ENCODE measurements around the gene C16orf54.

The C16orf54 gene

GRCh38 chr16:29747947-29748759, 2.4 kb upstream of the C16orf54 start:
- TF ChIP-seq GATA2 (IDR thresholded peaks at IDR 0.05; ENCODE audit: low read depth, low read length) (no peak), GATA3 (IDR thresholded peaks at IDR 0.05; ENCODE audit: low read depth, low read length) (no peak)

GRCh38 chr16:29745121-29745852, 503 bp downstream of the C16orf54 start:
- TF ChIP-seq GATA2 (IDR thresholded peaks at IDR 0.05; ENCODE audit: low read depth, low read length) (no peak), GATA3 (IDR thresholded peaks at IDR 0.05; ENCODE audit: low read depth, low read length) (no peak)

DNA sequence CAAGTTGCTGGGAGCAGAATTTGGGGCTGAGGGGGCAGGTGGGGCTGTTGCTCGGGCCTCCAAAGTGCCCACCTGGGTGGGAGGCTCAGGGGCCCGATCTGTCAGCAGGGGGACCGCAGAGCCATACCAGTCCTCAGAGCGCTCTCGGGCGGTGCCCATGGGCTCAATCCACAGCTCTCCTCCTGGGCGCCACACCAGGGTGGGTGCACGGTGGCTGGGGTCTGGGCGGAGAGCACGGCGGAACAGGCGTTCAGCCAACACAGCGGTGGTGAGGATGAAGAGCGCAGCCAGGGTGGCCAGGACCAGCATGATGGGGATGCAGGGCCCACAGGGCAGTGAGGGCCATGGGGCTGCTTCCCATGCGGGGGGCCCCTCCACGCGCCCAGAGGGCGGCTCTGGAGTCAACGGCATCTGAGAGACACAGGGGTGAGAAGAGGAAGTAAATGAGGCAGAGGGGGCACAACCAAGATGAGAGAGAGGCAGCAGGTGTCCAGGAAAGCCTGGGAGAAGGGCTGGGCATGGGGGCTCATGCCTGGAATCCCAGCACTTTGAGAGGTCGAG, 1.2 kb downstream of the C16orf54 start:
- TF ChIP-seq GATA2 (IDR thresholded peaks at IDR 0.05; ENCODE audit: low read depth, low read length) = no peak
- TF ChIP-seq GATA3 (IDR thresholded peaks at IDR 0.05; ENCODE audit: low read depth, low read length) = no peak

- TF ChIP-seq GATA3 (IDR thresholded peaks at IDR 0.05; ENCODE audit: low read depth, low read length) (no peak), GATA2 (IDR thresholded peaks at IDR 0.05; ENCODE audit: low read depth, low read length) (no peak)
Measured at GRCh38 chr16:29743827-29744531, 1.8 kb downstream of the C16orf54 start.

GRCh38 chr16:29743475-29743826, 2.3 kb downstream of the C16orf54 start:
- no peak for TF ChIP-seq GATA3 (IDR thresholded peaks at IDR 0.05; ENCODE audit: low read depth, low read length)
- no peak for TF ChIP-seq GATA2 (IDR thresholded peaks at IDR 0.05; ENCODE audit: low read depth, low read length)

- TF ChIP-seq GATA2 (IDR thresholded peaks at IDR 0.05; ENCODE audit: low read depth, low read length) = no peak
- no peak for TF ChIP-seq GATA3 (IDR thresholded peaks at IDR 0.05; ENCODE audit: low read depth, low read length)
Measured at GRCh38 chr16:29742683-29743275, 3.0 kb downstream of the C16orf54 start.

GRCh38 chr16:29738514-29738913, 7.3 kb downstream of the C16orf54 start:
- TF ChIP-seq GATA2 (IDR thresholded peaks at IDR 0.05; ENCODE audit: low read depth, low read length) = no peak
- no peak for TF ChIP-seq GATA3 (IDR thresholded peaks at IDR 0.05; ENCODE audit: low read depth, low read length)

- no peak for TF ChIP-seq GATA2 (IDR thresholded peaks at IDR 0.05; ENCODE audit: low read depth, low read length)
- no peak for TF ChIP-seq GATA3 (IDR thresholded peaks at IDR 0.05; ENCODE audit: low read depth, low read length)
Measured at GRCh38 chr16:29737713-29738112, 8.1 kb downstream of the C16orf54 start.

- no peak for TF ChIP-seq GATA2 (IDR thresholded peaks at IDR 0.05; ENCODE audit: low read depth, low read length)
- TF ChIP-seq GATA3 (IDR thresholded peaks at IDR 0.05; ENCODE audit: low read depth, low read length) = no peak
Measured at GRCh38 chr16:29736764-29737163, 9.0 kb downstream of the C16orf54 start.

DNA sequence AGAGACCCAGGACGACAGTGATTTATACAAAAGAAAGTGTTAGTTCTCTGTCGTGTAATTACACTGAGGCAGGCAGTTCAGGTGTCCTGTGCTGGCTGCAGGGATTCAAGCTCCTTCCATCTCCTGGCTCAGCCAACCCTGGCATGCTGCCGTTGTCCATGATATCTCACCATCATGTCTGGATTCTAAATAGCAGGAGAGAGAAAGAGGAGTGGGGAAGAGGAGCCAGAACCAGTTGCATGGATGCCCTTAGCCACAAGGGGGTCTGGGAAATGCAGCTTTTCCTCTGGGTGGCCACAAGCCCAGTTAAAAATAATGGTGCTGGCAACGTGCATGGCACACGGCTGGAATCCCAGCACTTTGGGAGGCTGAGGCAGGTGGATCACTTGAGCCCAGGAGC, 9.7 kb downstream of the C16orf54 start:
- TF ChIP-seq GATA3 (IDR thresholded peaks at IDR 0.05; ENCODE audit: low read depth, low read length) = no peak

GRCh38 chr16:29734786-29735185, 11.0 kb downstream of the C16orf54 start:
- TF ChIP-seq GATA3 (IDR thresholded peaks at IDR 0.05; ENCODE audit: low read depth, low read length) (no peak), GATA2 (IDR thresholded peaks at IDR 0.05; ENCODE audit: low read depth, low read length) (no peak)

DNA sequence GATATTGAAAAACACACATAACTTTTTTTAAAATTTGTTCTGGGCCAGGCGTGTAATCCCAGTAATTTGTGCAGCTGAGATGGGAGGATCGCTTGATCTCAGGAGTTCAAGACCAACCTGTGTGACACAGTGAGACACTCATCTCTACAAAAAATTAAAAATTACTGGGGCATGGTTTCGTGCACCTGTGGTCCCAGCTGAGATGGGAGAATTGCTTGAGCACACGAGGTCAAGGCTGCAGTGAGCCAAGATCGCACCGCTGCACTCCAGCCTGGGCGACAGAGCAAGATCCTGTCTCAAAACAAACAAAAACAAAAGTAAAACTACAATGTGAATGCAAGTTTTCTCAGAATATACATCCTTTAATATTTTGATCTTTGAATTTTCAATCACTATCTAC, 15.1 kb downstream of the C16orf54 start:
- TF ChIP-seq GATA2 (IDR thresholded peaks at IDR 0.05; ENCODE audit: low read depth, low read length) (no peak), GATA3 (IDR thresholded peaks at IDR 0.05; ENCODE audit: low read depth, low read length) (no peak)

DNA sequence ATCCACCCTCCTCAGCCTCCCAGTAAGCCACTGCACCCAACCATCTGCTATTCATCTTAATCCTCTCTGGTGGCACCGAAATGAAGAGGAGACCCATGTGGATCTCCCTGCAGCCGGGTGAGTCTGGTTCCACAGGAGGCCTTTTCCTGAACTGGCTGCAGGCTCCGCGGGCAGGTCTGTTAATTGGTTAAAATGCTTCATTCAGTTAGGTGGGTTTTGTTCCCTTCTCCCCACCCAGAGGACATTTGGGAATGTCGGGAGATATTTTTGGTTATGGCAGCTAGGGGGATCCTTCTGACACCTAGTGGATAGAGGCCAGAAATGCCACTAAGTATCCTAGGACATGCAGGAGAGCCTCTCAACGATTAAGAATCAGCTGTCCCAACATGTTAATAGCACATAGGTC, 16.7 kb downstream of the C16orf54 start:
- no peak for TF ChIP-seq GATA2 (IDR thresholded peaks at IDR 0.05; ENCODE audit: low read depth, low read length)
- TF ChIP-seq GATA3 (IDR thresholded peaks at IDR 0.05; ENCODE audit: low read depth, low read length) = no peak

DNA sequence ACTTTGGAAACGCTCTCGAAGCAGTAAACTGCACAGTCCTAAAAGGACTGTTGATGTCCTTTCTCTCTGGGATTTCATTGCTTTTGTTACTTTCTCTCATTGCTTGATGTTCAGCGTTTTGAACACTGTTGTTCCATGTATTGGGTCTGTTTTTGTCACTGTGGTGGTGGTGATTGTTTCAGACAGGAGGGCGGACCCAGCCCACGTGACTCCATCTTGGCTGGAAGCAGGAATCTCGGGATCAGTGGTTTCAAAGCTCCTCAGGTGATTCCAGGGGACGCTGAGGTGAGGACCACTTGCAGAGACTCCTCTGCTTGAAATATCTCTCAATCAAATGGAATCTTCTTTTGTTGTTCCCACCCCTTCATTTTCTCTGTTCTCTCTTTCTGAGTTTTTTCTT, 18.3 kb downstream of the C16orf54 start:
- TF ChIP-seq GATA2 (IDR thresholded peaks at IDR 0.05; ENCODE audit: low read depth, low read length) (no peak), GATA3 (IDR thresholded peaks at IDR 0.05; ENCODE audit: low read depth, low read length) (no peak)

Measured in SH-SY5Y (cell line).